ENCODE measurements around the gene KITLG. TPM values are rescaled to one million over a fixed set of nuclear protein-coding genes. Genes with fewer than 3 reads are reported as not detected.

The KITLG gene
- total RNA-seq, 4 donors from 2014 or later: 3.9 to 33.0 (median 14.7) TPM

DNA sequence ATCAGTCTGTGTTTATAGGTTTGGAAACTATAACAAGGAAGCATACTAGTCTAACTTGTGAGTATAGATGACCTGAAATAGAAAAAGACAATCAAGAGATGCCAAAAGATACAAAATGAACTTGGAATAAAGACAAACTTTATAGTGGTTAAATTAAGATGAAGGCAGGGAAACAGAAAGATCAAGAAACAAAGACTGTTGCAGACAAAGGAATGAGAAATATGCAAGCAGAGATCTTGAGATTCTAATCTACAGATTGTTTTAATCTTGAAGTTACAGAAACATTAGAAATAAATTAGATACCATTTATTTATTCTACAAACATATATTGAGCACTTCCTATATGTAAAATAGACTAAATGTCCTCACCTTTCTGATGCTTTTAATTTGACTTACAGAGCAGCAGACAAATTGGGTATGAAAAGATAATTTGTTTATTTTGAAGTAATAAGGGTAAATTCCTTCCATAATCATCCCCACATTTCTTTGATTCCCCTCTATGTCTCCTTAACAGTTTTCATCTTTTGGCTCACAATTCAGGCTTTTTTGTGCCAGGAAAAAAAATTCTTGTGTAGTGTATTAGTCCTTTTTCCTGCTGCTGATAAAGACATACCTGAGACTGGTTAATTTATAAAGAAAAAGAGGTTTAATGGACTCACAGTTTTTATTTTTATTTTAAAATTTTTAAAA, 134.4 kb downstream of the KITLG start:
- no peak overlapping the region for H3K4me3 ChIP-seq
- DNase-seq: no peak
- H3K36me3 ChIP-seq: no peaks in the 10 kb centered on the region
- peaks cover 0 to 13% (median 0%) of the 10 kb centered on the region in 4 donors for H3K27me3 ChIP-seq
- intact Hi-C loops (cut with DNase I): no loop called here
- no peaks in the 10 kb centered on the region for H3K9me3 ChIP-seq
- H3K4me1 ChIP-seq: no peaks in the 10 kb centered on the region
- no peak overlapping the region for H3K27ac ChIP-seq
- TF ChIP-seq CTCF (IDR thresholded peaks at IDR 0.05) (no peak), POLR2A (IDR thresholded peaks at IDR 0.05) (no peak)

DNA sequence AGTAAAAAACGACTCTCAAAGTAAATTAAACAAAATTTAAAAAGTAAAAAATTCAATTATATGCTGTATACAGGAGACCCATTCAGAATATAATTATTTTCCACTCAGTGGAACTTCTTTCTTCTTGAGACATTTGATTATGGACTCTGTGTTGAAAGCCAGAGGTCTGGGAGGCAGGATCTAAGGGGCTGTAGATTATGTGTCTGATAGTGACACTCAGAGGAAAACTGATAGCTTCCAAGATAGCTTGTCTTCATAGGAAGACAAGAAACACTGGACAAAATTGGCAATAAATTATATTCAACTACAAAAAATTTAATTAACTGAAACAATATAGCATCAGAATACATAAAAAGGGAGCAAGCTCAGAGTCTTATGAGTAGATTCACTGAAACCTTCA, 135.8 kb downstream of the KITLG start:
- TF ChIP-seq POLR2A (IDR thresholded peaks at IDR 0.05): no peak
- no peak for TF ChIP-seq CTCF (IDR thresholded peaks at IDR 0.05)
- intact Hi-C loops (cut with DNase I): no loop called here
- WGBS, 2 donors: 64 to 75% methylated on average over 1 of the region's 1 CpG

More for the DNA sequence above, 135.8 kb downstream of the KITLG start:
- Histone ChIP-seq H3K27me3 (peaks cover 0 to under 1% (median 0%) of the 10 kb centered on the region in 4 donors), H3K9me3 (no peaks in the 10 kb centered on the region), H3K4me1 (no peaks in the 10 kb centered on the region), H3K36me3 (no peaks in the 10 kb centered on the region), H3K27ac (no peak overlapping the region), H3K4me3 (no peak overlapping the region)
- DNase-seq: no peak

Small RNA genes lying within 50 kb of the gene (small RNA-seq; reads per million reads assigned to genes)
- gene RNU1-117P: 0 reads per million in 4 donors
